Transverse colon (tissue), 3 donors: Measurements from ENCODE around the gene TRABD2B.

Experiments used
- EP300 ChIP-seq: sonication (generic); formaldehyde crosslinking; IDR thresholded peaks from one replicate; pipeline ENCODE4 v1.6.1; 2017; ENCODE audit warnings: antibody characterized with exemption, low read depth
- POLR2A ChIP-seq: fragments of 450-650 bp; IDR thresholded peaks from one replicate; pipeline ENCODE4 v1.6.1; 2016; ENCODE audit warnings: antibody characterized with exemption, mild to moderate bottlenecking, moderate library complexity
- TF ChIP-seq, protein P1 (sequence below), 5 experiments: fragments of 200-600 bp in 3 of 5; fragments of 450-650 bp in 2 of 5; sonication (generic) in 3 of 5; IDR thresholded peaks; 1 replicate in 2 of 5; 2 replicates in 3 of 5; pipeline ENCODE4 v1.5.1; 2016 to 2017; ENCODE audit warnings: antibody characterized with exemption in 5 of 5, inconsistent platforms in 3 of 5, mild to moderate bottlenecking in 2 of 5, moderate library complexity in 1 of 5

DNA sequence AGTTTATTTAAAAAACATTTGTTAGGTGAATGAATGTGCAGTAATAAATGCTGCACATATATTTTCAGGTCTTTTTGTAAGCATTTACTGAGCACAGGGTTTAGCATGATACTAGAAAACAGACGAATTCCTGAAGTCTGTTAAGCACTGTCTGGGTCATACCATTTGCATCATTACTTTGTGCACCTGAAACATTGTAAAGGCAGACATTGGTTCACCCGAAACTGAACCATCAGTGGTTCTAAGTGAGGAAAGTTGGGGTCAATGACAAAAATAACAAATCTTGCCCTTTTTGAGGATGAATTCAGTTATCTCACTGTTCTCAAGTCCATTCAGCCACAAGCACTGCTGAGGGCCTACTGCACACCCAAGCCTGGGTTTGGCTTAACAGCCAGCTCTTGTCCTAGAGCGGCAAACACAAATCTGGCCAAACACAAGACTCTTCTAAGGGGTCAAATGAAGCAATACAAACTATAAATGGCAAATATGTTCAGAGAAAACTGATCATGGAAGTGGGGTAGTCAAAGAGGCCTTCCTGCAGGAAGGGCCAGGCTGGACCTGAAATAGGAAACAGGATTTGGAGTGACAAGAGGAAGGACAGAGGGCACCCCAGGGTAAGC, 21.8 kb downstream of the TRABD2B start:
- TF ChIP-seq, protein P1, sequence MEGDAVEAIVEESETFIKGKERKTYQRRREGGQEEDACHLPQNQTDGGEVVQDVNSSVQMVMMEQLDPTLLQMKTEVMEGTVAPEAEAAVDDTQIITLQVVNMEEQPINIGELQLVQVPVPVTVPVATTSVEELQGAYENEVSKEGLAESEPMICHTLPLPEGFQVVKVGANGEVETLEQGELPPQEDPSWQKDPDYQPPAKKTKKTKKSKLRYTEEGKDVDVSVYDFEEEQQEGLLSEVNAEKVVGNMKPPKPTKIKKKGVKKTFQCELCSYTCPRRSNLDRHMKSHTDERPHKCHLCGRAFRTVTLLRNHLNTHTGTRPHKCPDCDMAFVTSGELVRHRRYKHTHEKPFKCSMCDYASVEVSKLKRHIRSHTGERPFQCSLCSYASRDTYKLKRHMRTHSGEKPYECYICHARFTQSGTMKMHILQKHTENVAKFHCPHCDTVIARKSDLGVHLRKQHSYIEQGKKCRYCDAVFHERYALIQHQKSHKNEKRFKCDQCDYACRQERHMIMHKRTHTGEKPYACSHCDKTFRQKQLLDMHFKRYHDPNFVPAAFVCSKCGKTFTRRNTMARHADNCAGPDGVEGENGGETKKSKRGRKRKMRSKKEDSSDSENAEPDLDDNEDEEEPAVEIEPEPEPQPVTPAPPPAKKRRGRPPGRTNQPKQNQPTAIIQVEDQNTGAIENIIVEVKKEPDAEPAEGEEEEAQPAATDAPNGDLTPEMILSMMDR (IDR thresholded peaks at IDR 0.05) = no peak
- TF ChIP-seq EP300 (no peak), POLR2A (no peak)
